Superior temporal gyrus (tissue), 1 donor: Measurements from ENCODE around the gene TWIST2.

Experiments
- DNase-seq: peaks from one replicate; pipeline ENCODE4 v3.0.0-alpha.2; 2016; ENCODE audit errors: extremely low spot score

Gene TWIST2

DNA sequence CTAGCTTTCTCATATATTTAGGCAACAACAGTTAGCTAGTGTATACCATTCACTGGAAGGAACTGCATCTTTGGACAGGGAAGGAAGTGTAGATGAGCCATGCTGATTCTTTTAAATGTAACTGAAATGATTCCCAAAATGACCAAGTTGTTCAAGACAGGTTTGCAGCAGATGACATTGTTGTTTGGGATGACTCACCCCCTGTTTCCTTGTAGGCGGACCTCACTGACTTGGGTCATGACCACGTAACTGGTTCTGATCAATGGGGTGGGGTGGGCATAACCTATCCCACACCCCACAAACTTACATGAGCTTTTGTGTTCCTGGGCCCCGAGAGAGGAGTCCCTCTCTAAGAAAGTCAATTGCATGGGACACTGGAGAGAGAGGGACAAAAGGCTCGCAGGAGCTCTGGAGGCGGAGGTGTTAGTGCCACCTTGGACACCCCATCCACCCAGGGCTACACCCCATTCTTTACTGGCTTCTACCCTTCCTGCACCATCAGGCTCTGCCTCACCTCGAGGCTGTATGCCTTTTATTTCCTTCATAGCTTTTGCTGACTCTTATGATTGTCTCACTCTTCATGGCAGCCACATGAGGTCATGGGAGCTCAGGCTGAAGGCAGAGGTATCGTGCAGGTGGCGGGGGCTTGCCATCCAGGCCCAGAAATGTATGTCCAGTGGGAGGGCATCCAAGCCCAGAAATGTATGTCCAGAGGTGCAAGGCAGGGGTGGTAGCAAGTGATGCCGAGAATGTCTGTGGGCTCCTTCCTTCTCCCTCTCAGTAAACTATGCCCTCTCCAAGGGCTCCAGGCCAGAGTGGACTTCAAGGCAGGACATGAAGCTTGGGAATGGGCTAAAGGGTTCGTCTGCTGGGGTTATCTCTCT, 108.0 kb downstream of the TWIST2 start:
- no peak for DNase-seq

GRCh38 chr2:238956676-238957075, 108.8 kb downstream of the TWIST2 start:
- DNase-seq: no peak
